ACC112 (cell line): ENCODE results near the gene ANTXR1.

ENCODE experiments used
- H2AFZ ChIP-seq: fragments of 200-600 bp; sonication (generic); one replicate; pipeline ENCODE4 v1.6.0; 2017; ENCODE audit warnings: antibody characterized with exemption, low read length; ENCODE audit not compliant: unreplicated experiment
- H3K27ac ChIP-seq: fragments of 200-600 bp; sonication (generic); 2 replicates; pipeline ENCODE4 v1.5.1; 2014; ENCODE audit warnings: low read depth, mild to moderate bottlenecking, antibody characterized with exemption, low read length, moderate library complexity
- H3K27me3 ChIP-seq: fragments of 200-600 bp; sonication (generic); 2 replicates; pipeline ENCODE4 v1.6.1; 2014; ENCODE audit warnings: mild to moderate bottlenecking, antibody characterized with exemption, low read length, moderate library complexity, mixed read lengths; ENCODE audit not compliant: insufficient read depth
- H3K36me3 ChIP-seq: fragments of 200-600 bp; sonication (generic); 2 replicates; pipeline ENCODE4 v1.6.1; 2016; ENCODE audit warnings: mild to moderate bottlenecking, antibody characterized with exemption, low read length, moderate library complexity, mixed read lengths; ENCODE audit not compliant: insufficient read depth
- H3K4me1 ChIP-seq: fragments of 200-600 bp; sonication (generic); one replicate; pipeline ENCODE4 v1.6.1; 2016; ENCODE audit warnings: low read length, mixed read lengths; ENCODE audit not compliant: insufficient read depth, unreplicated experiment, control insufficient read depth
- H3K4me3 ChIP-seq: fragments of 200-600 bp; sonication (generic); 2 replicates; pipeline ENCODE4 v1.5.1; 2014; ENCODE audit warnings: mild to moderate bottlenecking, low read depth, low read length
- H3K79me2 ChIP-seq: fragments of 200-600 bp; sonication (generic); one replicate; pipeline ENCODE4 v1.6.0; 2016; ENCODE audit warnings: low read length; ENCODE audit not compliant: control insufficient read depth, unreplicated experiment, insufficient read depth

Gene ANTXR1

GRCh38 chr2:69034122-69034521 is 21.1 kb downstream of the ANTXR1 start:
- H3K4me1 ChIP-seq, result peaks cover 8% of the 10 kb centered on the region
- no peak overlapping the region for H2AFZ ChIP-seq
- no peak overlapping the region for H3K27ac ChIP-seq
- peaks cover 45% of the 10 kb centered on the region for H3K79me2 ChIP-seq
- H3K4me3 ChIP-seq, result no peak overlapping the region
- no peaks in the 10 kb centered on the region for H3K36me3 ChIP-seq
- no peaks in the 10 kb centered on the region for H3K27me3 ChIP-seq

DNA sequence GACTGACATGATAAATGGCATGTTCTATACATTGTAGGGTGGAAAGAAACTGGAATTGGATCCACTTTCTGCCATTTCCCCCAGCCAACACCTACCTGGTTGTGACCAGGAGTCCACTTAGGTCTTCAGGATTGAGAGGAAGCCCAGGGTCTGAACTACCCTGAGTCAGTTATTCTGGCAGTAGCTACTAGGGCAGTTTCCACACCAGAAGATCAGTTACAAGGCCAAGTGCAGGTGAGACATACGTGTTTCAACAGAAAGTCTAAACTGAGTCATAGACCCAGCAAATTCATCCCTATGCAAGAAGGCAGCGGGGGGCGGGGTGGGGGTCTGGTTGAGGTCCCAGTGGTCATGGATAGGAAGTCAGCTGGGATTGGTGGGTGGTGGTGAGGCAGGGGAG is 21.9 kb downstream of the ANTXR1 start:
- no peaks in the 10 kb centered on the region for H3K36me3 ChIP-seq
- H3K4me1 ChIP-seq, result peaks cover 8% of the 10 kb centered on the region
- H3K27me3 ChIP-seq, result no peaks in the 10 kb centered on the region
- H3K79me2 ChIP-seq, result peaks cover 45% of the 10 kb centered on the region
- no peak overlapping the region for H3K27ac ChIP-seq
- H2AFZ ChIP-seq, result no peak overlapping the region
- H3K4me3 ChIP-seq, result no peak overlapping the region

GRCh38 chr2:69036926-69037325 is 23.9 kb downstream of the ANTXR1 start:
- Histone ChIP-seq H3K27me3 (no peaks in the 10 kb centered on the region), H3K27ac (no peak overlapping the region), H3K4me1 (peaks cover 3% of the 10 kb centered on the region), H3K4me3 (no peak overlapping the region), H3K79me2 (peaks cover 36% of the 10 kb centered on the region), H2AFZ (no peak overlapping the region), H3K36me3 (0 out of 2 replicates have a peak, but pooled peaks cover 5% of the 10 kb centered on the region)

DNA sequence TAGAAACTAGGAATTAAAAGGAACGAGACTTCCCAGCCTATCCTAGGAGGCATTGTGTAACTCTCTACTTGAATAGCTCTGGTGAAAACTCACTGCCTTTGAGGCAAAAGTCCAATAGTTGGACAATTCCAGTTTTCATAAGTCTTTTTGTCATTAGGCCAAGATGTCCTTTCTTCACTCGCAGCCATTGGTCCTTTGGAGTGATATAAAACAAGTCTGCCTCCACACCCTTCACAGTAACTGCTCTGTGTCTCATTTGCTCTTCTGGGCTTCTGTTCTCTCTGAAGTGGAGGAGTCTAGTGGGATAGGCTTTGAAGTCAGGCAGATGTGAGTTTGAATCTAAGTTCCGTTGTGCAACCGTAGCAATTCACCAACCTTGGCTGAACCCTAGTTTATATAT is 28.2 kb downstream of the ANTXR1 start:
- no peak overlapping the region for H3K27ac ChIP-seq
- no peaks in the 10 kb centered on the region for H3K27me3 ChIP-seq
- 0 out of 2 replicates have a peak, but pooled peaks cover 8% of the 10 kb centered on the region for H3K36me3 ChIP-seq
- no peak overlapping the region for H2AFZ ChIP-seq
- no peak overlapping the region for H3K4me3 ChIP-seq
- peaks cover 5% of the 10 kb centered on the region for H3K4me1 ChIP-seq
- peaks cover 5% of the 10 kb centered on the region for H3K79me2 ChIP-seq

DNA sequence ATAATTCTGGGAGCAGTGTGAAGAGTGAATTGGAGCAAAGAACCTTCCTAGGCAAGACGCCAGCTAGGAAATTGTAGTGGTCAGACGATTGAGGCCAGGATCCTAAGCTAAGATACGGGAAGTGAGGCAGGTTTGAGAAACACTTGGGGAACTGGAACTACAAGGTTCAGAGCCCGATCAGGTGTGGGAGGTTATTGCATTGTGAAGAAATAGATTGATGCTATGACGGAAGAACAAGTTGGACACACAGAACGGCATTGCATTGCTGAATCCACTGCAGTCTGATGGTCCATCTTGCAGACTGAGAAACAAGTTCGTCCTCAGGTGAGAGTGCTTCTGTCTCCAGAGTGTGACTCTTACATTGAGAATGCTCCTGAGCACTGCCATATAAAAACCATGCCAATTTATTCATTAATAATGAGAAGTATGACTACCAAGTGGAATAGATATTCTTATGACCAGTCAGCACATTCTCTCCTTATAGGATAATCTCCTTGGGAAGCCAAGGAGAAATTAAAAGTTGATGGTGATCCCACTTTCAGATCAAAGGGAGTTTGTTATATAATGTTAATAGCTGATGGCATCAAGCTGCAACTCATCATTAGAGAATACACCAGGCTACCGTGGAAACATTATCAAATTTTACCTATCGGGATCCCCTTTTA is 30.9 kb downstream of the ANTXR1 start:
- Histone ChIP-seq H3K27me3 (no peaks in the 10 kb centered on the region), H3K27ac (no peak overlapping the region), H3K36me3 (peaks cover 8% of the 10 kb centered on the region; the same call in 1 of the 2 replicates), H2AFZ (no peak overlapping the region), H3K4me1 (peaks cover 15% of the 10 kb centered on the region), H3K79me2 (peaks cover 14% of the 10 kb centered on the region), H3K4me3 (no peak overlapping the region)

DNA sequence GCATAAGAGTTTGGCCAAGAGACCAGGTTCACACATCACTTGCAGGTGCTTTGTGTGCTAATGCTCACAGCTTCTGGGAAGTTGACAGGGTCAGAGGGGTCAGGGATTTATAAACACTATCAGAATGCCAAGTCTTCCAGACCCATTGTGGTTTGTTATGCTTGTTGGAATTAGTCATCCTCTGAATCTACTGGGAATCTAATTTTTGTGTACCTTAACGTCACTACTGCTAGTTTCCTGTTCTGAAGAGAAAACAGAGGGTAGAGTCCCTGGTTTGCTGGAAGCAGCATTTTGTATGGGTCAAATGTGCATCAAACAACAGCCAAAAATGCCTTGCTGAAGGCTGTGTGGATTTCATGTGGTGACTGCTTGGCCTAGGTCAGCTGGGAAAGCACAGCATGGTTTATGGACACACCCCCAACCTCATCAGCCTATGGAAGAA is 33.3 kb downstream of the ANTXR1 start:
- no peaks in the 10 kb centered on the region for H3K27me3 ChIP-seq
- H3K79me2 ChIP-seq, result peaks cover 16% of the 10 kb centered on the region
- H3K27ac ChIP-seq, result peak overlapping the region; percentile 84
- H3K36me3 ChIP-seq, result peaks cover 4% of the 10 kb centered on the region; the same call in 1 of the 2 replicates
- H2AFZ ChIP-seq, result no peak overlapping the region
- H3K4me1 ChIP-seq, result peaks cover 15% of the 10 kb centered on the region
- no peak overlapping the region for H3K4me3 ChIP-seq

GRCh38 chr2:69047625-69048145 is 34.7 kb downstream of the ANTXR1 start:
- H3K79me2 ChIP-seq, result peaks cover 16% of the 10 kb centered on the region
- H3K4me3 ChIP-seq, result no peak overlapping the region
- peaks cover 3% of the 10 kb centered on the region; the same call in 1 of the 2 replicates for H3K36me3 ChIP-seq
- H2AFZ ChIP-seq, result no peak overlapping the region
- H3K4me1 ChIP-seq, result peaks cover 15% of the 10 kb centered on the region
- no peak overlapping the region for H3K27ac ChIP-seq
- no peaks in the 10 kb centered on the region for H3K27me3 ChIP-seq

- Histone ChIP-seq H3K79me2 (peaks cover 22% of the 10 kb centered on the region), H3K36me3 (peaks cover 13% of the 10 kb centered on the region), H3K27me3 (no peaks in the 10 kb centered on the region), H2AFZ (no peak overlapping the region), H3K4me1 (peaks cover 17% of the 10 kb centered on the region), H3K27ac (no peak overlapping the region), H3K4me3 (no peak overlapping the region)
Observed at GRCh38 chr2:69050802-69051201, 37.8 kb downstream of the ANTXR1 start.

DNA sequence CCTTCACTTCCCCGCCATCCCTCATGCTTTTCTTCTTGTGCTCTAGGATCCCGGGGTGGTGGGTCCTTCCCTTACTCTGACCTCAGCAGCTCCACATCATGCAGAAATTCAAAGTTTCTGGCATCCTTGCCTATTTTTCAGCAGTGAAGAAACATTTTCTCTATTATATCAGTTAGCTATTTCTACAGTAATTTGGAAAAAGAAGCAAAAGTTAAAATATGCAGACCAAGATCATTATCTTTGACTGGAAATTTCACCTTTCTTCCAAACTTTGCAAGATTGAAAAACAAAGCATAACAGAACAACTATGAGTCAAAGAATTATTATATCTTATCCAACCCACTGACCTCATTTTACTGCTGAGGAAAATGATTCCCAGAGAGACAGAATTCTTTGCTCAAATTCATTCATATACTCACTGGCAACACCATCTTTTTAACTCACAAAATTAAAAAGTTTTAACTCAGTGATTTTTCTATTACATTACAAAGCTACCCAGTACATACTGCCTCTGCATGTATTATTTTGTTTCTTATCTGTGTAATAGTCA is 40.5 kb downstream of the ANTXR1 start:
- Histone ChIP-seq H3K36me3 (peaks cover 13% of the 10 kb centered on the region; the same call in 1 of the 2 replicates), H2AFZ (no peak overlapping the region), H3K4me1 (peaks cover 3% of the 10 kb centered on the region), H3K27me3 (no peaks in the 10 kb centered on the region), H3K27ac (no peak overlapping the region), H3K4me3 (no peak overlapping the region), H3K79me2 (peaks cover 11% of the 10 kb centered on the region)

GRCh38 chr2:69054431-69054830 is 41.5 kb downstream of the ANTXR1 start:
- H3K27me3 ChIP-seq, result no peaks in the 10 kb centered on the region
- H3K36me3 ChIP-seq, result peaks cover 17% of the 10 kb centered on the region; the same call in 1 of the 2 replicates
- H3K4me3 ChIP-seq, result no peak overlapping the region
- H2AFZ ChIP-seq, result no peak overlapping the region
- no peak overlapping the region for H3K27ac ChIP-seq
- peaks cover 6% of the 10 kb centered on the region for H3K79me2 ChIP-seq
- H3K4me1 ChIP-seq, result peaks cover 3% of the 10 kb centered on the region
